Nephron (organoid): Measurements from ENCODE around the gene MYL7.

Source experiments
- H3K27ac Mint-ChIP-seq, 3 experiments: 2 replicates each; pipeline ENCODE4 v1.8.0; 2020; ENCODE audit warnings: mixed read lengths in 3 of 3, mild to moderate bottlenecking in 2 of 3, moderate library complexity in 1 of 3
- H3K27me3 Mint-ChIP-seq: 2 replicates; pipeline ENCODE4 v1.8.0; 2021; ENCODE audit warnings: low read depth, mild to moderate bottlenecking, moderate library complexity, mixed read lengths
- H3K36me3 Mint-ChIP-seq: 2 replicates; pipeline ENCODE4 v1.8.0; 2020; ENCODE audit warnings: low read depth, mixed read lengths
- H3K4me1 Mint-ChIP-seq: 2 replicates; pipeline ENCODE4 v1.8.0; 2020; ENCODE audit warnings: mixed read lengths
- H3K4me3 Mint-ChIP-seq, 3 experiments: 2 replicates each; pipeline ENCODE4 v1.8.0; 2020; ENCODE audit warnings: mild to moderate bottlenecking in 3 of 3, mixed read lengths in 3 of 3, moderate library complexity in 2 of 3
- H3K9me3 Mint-ChIP-seq: 2 replicates; pipeline ENCODE4 v1.8.0; 2020; ENCODE audit warnings: mixed read lengths
- CTCF ChIP-seq, 3 experiments: fragments of 200-600 bp; sonication (generic); IDR thresholded peaks; one replicate each; pipeline ENCODE4 v1.5.0; 2021; ENCODE audit warnings: antibody characterized with exemption in 3 of 3; ENCODE audit not compliant: unreplicated experiment in 3 of 3

Gene MYL7

GRCh38 chr7:44162785-44163395 is 21.8 kb upstream of the MYL7 start:
- Mint-ChIP-seq H3K4me3 (no peak overlapping the region), H3K36me3 (peaks cover 4% of the 10 kb centered on the region), H3K9me3 (peaks cover 9% of the 10 kb centered on the region), H3K4me1 (no peaks in the 10 kb centered on the region), H3K27me3 (peaks cover 9% of the 10 kb centered on the region), H3K27ac (no peak overlapping the region)
- TF ChIP-seq CTCF (IDR thresholded peaks at IDR 0.05; ENCODE audit: unreplicated experiment in 3 of 3), result no peak

GRCh38 chr7:44162179-44162578 is 21.0 kb upstream of the MYL7 start:
- Mint-ChIP-seq H3K27me3 (peaks cover 9% of the 10 kb centered on the region), H3K9me3 (peaks cover 9% of the 10 kb centered on the region), H3K36me3 (peaks cover 4% of the 10 kb centered on the region), H3K4me3 (no peak overlapping the region), H3K27ac (no peak overlapping the region), H3K4me1 (no peaks in the 10 kb centered on the region)
- no peak for TF ChIP-seq CTCF (IDR thresholded peaks at IDR 0.05; ENCODE audit: unreplicated experiment in 3 of 3)

GRCh38 chr7:44161371-44161770 is 20.2 kb upstream of the MYL7 start:
- Mint-ChIP-seq H3K4me3 (no peak overlapping the region), H3K4me1 (no peaks in the 10 kb centered on the region), H3K9me3 (peaks cover 9% of the 10 kb centered on the region), H3K27ac (no peak overlapping the region), H3K27me3 (peaks cover 9% of the 10 kb centered on the region), H3K36me3 (peaks cover 4% of the 10 kb centered on the region)
- no peak for TF ChIP-seq CTCF (IDR thresholded peaks at IDR 0.05; ENCODE audit: unreplicated experiment in 3 of 3)

GRCh38 chr7:44159824-44160630 is 18.9 kb upstream of the MYL7 start:
- no peak overlapping the region for H3K27ac Mint-ChIP-seq
- no peak overlapping the region for H3K4me3 Mint-ChIP-seq
- peaks cover 9% of the 10 kb centered on the region for H3K9me3 Mint-ChIP-seq
- H3K36me3 Mint-ChIP-seq, result peaks cover 4% of the 10 kb centered on the region
- no peaks in the 10 kb centered on the region for H3K4me1 Mint-ChIP-seq
- TF ChIP-seq CTCF (IDR thresholded peaks at IDR 0.05; ENCODE audit: unreplicated experiment in 3 of 3), result no peak
- peaks cover 3% of the 10 kb centered on the region for H3K27me3 Mint-ChIP-seq

GRCh38 chr7:44158873-44159631 is 17.9 kb upstream of the MYL7 start:
- Mint-ChIP-seq H3K36me3 (no peaks in the 10 kb centered on the region), H3K27ac (no peak overlapping the region), H3K4me1 (no peaks in the 10 kb centered on the region), H3K9me3 (peaks cover 2% of the 10 kb centered on the region), H3K27me3 (peaks cover 7% of the 10 kb centered on the region), H3K4me3 (no peak overlapping the region)
- no peak for TF ChIP-seq CTCF (IDR thresholded peaks at IDR 0.05; ENCODE audit: unreplicated experiment in 3 of 3)
